Left ventricle myocardium inferior (tissue), 1 donor: ENCODE results near the gene XPR1. TPM values are rescaled to one million over a fixed set of nuclear protein-coding genes. Genes with fewer than 3 reads are reported as not detected.
"Not testable (repeated sequence)": the region's sequence is repeated elsewhere in the genome, so short reads cannot be mapped to it uniquely, and the experiment has no call there.

Experiments used
- DNase-seq: peaks from one replicate; pipeline ENCODE4 v3.0.0-alpha.2; 2020
- H3K27ac ChIP-seq: fragments of 200-600 bp; replicated peaks from 2 replicates; pipeline ENCODE4 v1.8.0; 2021
- H3K27me3 ChIP-seq: fragments of 200-600 bp; 2 replicates; pipeline ENCODE4 v1.8.0; 2021; ENCODE audit warnings: low read depth
- H3K36me3 ChIP-seq: fragments of 200-600 bp; 2 replicates; pipeline ENCODE4 v1.8.0; 2021
- H3K4me1 ChIP-seq: fragments of 200-600 bp; 2 replicates; pipeline ENCODE4 v1.8.0; 2021
- H3K4me3 ChIP-seq: fragments of 200-600 bp; 2 replicates; pipeline ENCODE4 v1.8.0; 2021; ENCODE audit warnings: mild to moderate bottlenecking, moderate library complexity
- H3K9me3 ChIP-seq: fragments of 200-600 bp; replicated peaks from 2 replicates; pipeline ENCODE4 v1.8.0; 2021
- CTCF ChIP-seq: fragments of 200-600 bp; IDR thresholded peaks from 2 replicates; pipeline ENCODE4 v1.8.0; 2021; ENCODE audit warnings: antibody characterized with exemption, mild to moderate bottlenecking, borderline replicate concordance
- intact Hi-C: fragments of 100-400 bp; cut with micrococcal nuclease; formaldehyde crosslinking; loops from one replicate; pipeline ENCODE4 v1.11.0; 2022
- total RNA-seq: library from RNA; stranded (reverse); fragmentation: NEBNext Ultra II Directional; extraction: Animal tissue kit (Norgen Biotek cat#: 25700); gene quantifications from one replicate; pipeline ENCODE4 v1.2.1, GENCODE V29; 2021
- donor health status: DM: no; HTN: yes; CAD: no; lungs with severe emphysema.

XPR1 gene
- total RNA-seq, 1 donor from 2014 or later = 60.4 TPM

DNA sequence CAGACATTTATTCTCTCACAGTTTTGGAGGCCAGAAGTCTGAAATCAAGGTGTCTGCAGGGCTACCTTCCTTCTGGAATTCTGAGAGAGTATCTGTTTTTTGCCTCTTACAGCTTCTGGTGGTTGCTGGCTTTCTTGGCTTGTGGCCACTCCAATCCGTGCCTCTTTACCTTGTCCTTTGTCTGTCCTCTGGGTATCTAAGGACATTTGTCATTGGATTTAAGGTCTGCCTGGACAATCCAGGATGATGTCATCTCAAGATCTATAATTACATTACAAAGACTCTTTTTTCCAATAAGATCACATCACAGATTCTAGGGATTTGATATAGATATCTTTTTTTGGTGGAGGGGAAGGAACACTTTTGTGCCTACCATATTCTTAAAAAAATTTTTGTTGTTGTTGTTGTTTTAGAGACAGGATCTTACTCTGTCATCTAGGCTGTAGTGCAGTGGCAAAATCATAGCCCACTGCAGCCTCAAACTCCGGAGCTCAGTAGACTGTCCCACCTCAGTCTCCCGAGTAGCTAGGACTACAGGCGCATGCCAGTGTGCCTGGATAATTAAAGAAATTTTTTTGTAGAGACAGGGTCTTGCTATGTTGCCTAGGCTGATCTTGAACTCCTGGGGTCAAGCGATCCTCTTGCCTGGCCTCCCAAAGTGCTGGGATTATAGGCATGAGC lies 61.9 kb downstream of the XPR1 start:
- TF ChIP-seq CTCF = no peak
- Histone ChIP-seq H3K4me3 (no peak overlapping the region), H3K27ac (no peak overlapping the region), H3K4me1 (peaks cover 47% of the 10 kb centered on the region), H3K27me3 (no peaks in the 10 kb centered on the region), H3K9me3 (peaks cover 31% of the 10 kb centered on the region), H3K36me3 (no peaks in the 10 kb centered on the region)
- intact Hi-C loops = no loop called here
- no peak for DNase-seq

DNA sequence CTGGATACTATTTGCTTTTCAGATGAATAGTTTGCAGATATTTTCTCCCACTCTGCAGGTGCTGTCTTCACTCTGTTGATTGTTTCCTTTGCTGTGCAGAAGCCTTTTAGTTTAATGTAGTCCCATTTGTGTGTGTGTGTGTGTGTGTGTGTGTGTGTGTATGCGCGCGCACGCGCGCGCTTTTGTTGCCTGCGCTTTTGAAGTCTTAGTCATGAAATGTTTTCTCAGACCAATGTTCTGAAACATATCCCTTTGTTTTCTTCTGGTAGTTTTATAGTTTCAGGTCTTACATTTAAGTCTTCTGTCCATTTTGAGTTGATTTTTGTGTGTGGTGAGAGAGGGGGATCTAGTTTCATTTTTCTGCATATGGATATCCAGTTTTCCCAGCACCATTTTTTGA lies 63.5 kb downstream of the XPR1 start:
- intact Hi-C loops = no loop called here
- DNase-seq = no peak
- no peak overlapping the region for H3K27ac ChIP-seq
- H3K4me1 ChIP-seq = peaks cover 47% of the 10 kb centered on the region
- TF ChIP-seq CTCF = no peak
- H3K36me3 ChIP-seq = no peaks in the 10 kb centered on the region
- peaks cover 34% of the 10 kb centered on the region for H3K9me3 ChIP-seq
- H3K4me3 ChIP-seq = no peak overlapping the region
- H3K27me3 ChIP-seq = no peaks in the 10 kb centered on the region

- no peak for DNase-seq
- Histone ChIP-seq H3K9me3 (peaks cover 34% of the 10 kb centered on the region), H3K36me3 (no peaks in the 10 kb centered on the region), H3K27me3 (no peaks in the 10 kb centered on the region), H3K4me3 (no peak overlapping the region), H3K27ac (no peak overlapping the region), H3K4me1 (peaks cover 36% of the 10 kb centered on the region)
- intact Hi-C loops = no loop called here
- no peak for TF ChIP-seq CTCF
These were observed 64.5 kb downstream of the XPR1 start for GRCh38 chr1:180696361-180696760.

GRCh38 chr1:180698580-180698979 lies 66.8 kb downstream of the XPR1 start:
- intact Hi-C loops = no loop called here
- H3K27me3 ChIP-seq = no peaks in the 10 kb centered on the region
- peaks cover 49% of the 10 kb centered on the region for H3K9me3 ChIP-seq
- no peak for DNase-seq
- H3K4me3 ChIP-seq = no peak overlapping the region
- no peak overlapping the region for H3K27ac ChIP-seq
- peaks cover 14% of the 10 kb centered on the region for H3K4me1 ChIP-seq
- no peaks in the 10 kb centered on the region for H3K36me3 ChIP-seq
- no peak for TF ChIP-seq CTCF

GRCh38 chr1:180702376-180702775 lies 70.6 kb downstream of the XPR1 start:
- H3K27ac ChIP-seq, H3K4me3 ChIP-seq, H3K27me3 ChIP-seq, H3K4me1 ChIP-seq, intact Hi-C loops, DNase-seq, H3K36me3 ChIP-seq: not testable (repeated sequence)
- H3K9me3 ChIP-seq = peaks cover 34% of the 10 kb centered on the region

DNA sequence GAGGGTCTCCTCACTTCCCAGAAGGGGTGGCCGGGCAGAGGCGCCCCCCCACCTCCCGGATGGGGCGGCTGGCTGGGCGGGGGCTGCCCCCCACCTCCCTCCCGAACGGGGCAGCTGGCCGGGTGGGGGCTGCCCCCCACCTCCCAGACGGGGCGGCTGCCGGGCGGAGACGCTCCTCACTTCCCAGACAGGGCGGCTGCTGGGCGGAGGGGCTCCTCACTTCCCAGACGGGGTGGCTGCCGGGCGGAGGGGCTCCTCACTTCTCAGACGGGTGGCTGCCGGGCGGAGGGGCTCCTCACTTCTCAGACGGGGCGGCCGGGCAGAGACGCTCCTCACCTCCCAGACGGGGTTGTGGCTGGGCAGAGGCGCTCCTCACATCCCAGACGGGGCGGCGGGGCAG lies 78.9 kb downstream of the XPR1 start:
- DNase-seq, H3K4me3 ChIP-seq, H3K36me3 ChIP-seq, H3K4me1 ChIP-seq, intact Hi-C loops, H3K9me3 ChIP-seq, H3K27me3 ChIP-seq, H3K27ac ChIP-seq: not testable (repeated sequence)

DNA sequence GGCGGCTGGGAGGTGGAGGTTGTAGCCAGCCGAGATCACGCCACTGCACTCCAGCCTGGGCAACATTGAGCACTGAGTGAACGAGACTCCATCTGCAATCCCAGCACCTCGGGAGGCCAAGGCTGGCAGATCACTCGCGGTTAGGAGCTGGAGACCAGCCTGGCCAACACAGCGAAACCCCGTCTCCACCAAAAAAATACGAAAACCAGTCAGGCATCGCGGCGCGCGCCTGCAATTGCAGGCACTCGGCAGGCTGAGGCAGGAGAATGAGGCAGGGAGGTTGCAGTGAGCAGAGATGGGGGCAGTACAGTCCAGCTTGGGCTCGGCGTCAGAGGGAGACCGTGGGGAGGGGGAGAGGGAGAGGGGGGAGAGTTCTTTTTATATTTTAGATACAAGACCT lies 79.4 kb downstream of the XPR1 start:
- H3K27ac ChIP-seq, H3K36me3 ChIP-seq, H3K4me3 ChIP-seq, H3K27me3 ChIP-seq, intact Hi-C loops, DNase-seq, H3K9me3 ChIP-seq, H3K4me1 ChIP-seq: not testable (repeated sequence)
